Fibroblast of lung (primary cell): ENCODE results near the gene TACSTD2.

Experiments used
- CTCF ChIP-seq, 2 donors: IDR thresholded peaks in 1 of 2; conservative IDR thresholded peaks in 1 of 2; 1 replicate in 1 of 2; 2 replicates in 1 of 2; pipeline ENCODE4 v1.5.1; 2011 to 2012; ENCODE audit warnings: low read length in 2 of 2, control low read depth in 1 of 2, inconsistent platforms in 1 of 2, low read depth in 1 of 2, mild to moderate bottlenecking in 1 of 2
- EZH2 ChIP-seq: IDR thresholded peaks from 2 replicates; pipeline ENCODE4 v1.5.1; 2012; ENCODE audit warnings: low read length, control low read depth, mild to moderate bottlenecking; ENCODE audit errors: missing control alignments

- TF ChIP-seq CTCF (conservative IDR thresholded peaks at IDR 0.05 in 1 of 2, IDR thresholded peaks at IDR 0.05 in 1 of 2; ENCODE audit: low read depth in 1 of 2, low read length in 2 of 2) (no peak), EZH2 (no peak)
Observed at GRCh38 chr1:58611861-58612385, 34.9 kb upstream of the TACSTD2 start.
